GOT3 (cell line): ENCODE measurements around the gene AAMDC.
"Not testable (repeated sequence)": the region's sequence is repeated elsewhere in the genome, so short reads cannot be mapped to it uniquely, and the experiment has no call there.

Experiments used
- DNase-seq: peaks from one replicate; lab custom pipeline; 2025; ENCODE audit warnings: mixed read lengths; lab: John Stamatoyannopoulos, UW

Gene AAMDC

GRCh38 chr11:77884829-77885190 is 63.9 kb downstream of the AAMDC start:
- DNase-seq, result no peak

GRCh38 chr11:77886401-77886800 is 65.5 kb downstream of the AAMDC start:
- DNase-seq, result no peak

- not testable (repeated sequence) for DNase-seq
Observed at GRCh38 chr11:77889045-77889444, 68.1 kb downstream of the AAMDC start.

- not testable (repeated sequence) for DNase-seq
Observed at GRCh38 chr11:77890100-77890614, 69.2 kb downstream of the AAMDC start.

GRCh38 chr11:77890619-77891056 is 69.7 kb downstream of the AAMDC start:
- DNase-seq, result not testable (repeated sequence)

- not testable (repeated sequence) for DNase-seq
Observed at GRCh38 chr11:77891256-77891655, 70.3 kb downstream of the AAMDC start.

GRCh38 chr11:77891703-77892102 is 70.8 kb downstream of the AAMDC start:
- DNase-seq, result not testable (repeated sequence)

GRCh38 chr11:77894949-77895348 is 74.0 kb downstream of the AAMDC start:
- DNase-seq, result not testable (repeated sequence)

- DNase-seq, result no peak
Observed at GRCh38 chr11:77908835-77909234, 87.9 kb downstream of the AAMDC start.

- no peak for DNase-seq
Observed at GRCh38 chr11:77909277-77909676, 88.3 kb downstream of the AAMDC start.

GRCh38 chr11:77910828-77911227 is 89.9 kb downstream of the AAMDC start:
- not testable (repeated sequence) for DNase-seq

- DNase-seq, result not testable (repeated sequence)
Observed at GRCh38 chr11:77913608-77914306, 92.8 kb downstream of the AAMDC start.

GRCh38 chr11:77914307-77914791 is 93.4 kb downstream of the AAMDC start:
- DNase-seq, result not testable (repeated sequence)

GRCh38 chr11:77917713-77918112 is 96.8 kb downstream of the AAMDC start:
- DNase-seq, result not testable (repeated sequence)
